ENCODE measurements around the gene PDHX.
A peak's percentile ranks its signal among the peaks of the same experiment; 100 is the strongest.

Gene PDHX

DNA sequence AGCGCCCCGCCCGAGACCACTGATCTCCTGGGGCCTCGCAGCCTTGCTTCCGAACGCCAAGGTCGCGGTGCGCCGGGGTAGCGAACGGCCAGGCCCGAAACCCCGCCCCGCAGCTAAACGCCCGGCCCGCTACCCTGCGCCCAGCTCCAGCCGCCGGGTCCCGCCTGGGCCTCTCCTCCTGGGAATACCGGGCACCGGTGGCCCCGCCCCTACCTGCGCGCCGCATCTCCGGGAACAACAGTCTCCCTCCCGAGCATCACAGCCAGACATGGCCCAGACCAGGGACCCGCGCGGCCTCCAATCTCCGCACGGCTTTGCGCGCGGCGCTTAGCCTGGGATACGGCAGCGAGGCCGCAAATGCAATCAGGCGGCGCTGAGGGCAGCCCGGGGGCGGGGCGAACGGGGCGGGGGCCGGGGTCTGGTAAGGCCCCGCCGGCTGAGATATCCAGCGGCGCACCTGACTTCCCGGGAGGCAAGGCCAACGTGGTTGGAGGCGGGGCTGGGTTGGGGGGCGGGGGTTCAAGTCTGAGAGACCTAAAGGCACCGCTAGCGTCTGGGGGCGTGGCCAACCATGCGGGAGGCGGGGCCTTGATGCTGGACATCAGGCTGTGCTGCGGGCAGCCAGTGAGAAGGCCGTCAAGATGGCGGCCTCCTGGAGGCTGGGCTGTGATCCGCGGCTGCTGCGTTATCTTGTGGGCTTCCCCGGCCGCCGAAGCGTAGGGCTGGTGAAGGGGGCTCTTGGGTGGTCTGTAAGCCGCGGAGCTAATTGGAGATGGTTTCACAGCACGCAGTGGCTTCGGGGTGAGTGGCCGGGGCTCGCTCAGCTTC lies at the start of gene PDHX, which contains the start of gene APIP:
PDHX (plus strand) TSS at position 604 of the 828 bp plus-strand sequence; CDS start at position 642, 38 bp downstream.
APIP (minus strand) TSS at position 365 of the 828 bp plus-strand sequence; CDS start at position 270, 95 bp downstream.
- peaks cover 19% of the 10 kb centered on the region for H3K4me1 ChIP-seq (ENCODE audit: low read length)
- TF ChIP-seq EZH2phosphoT487 (IDR thresholded peaks at IDR 0.05; ENCODE audit: low read length) (no peak), EZH2 (optimal IDR thresholded peaks at IDR 0.05; ENCODE audit: low read depth, low read length) (no peak)
- TF ChIP-seq, protein P1, sequence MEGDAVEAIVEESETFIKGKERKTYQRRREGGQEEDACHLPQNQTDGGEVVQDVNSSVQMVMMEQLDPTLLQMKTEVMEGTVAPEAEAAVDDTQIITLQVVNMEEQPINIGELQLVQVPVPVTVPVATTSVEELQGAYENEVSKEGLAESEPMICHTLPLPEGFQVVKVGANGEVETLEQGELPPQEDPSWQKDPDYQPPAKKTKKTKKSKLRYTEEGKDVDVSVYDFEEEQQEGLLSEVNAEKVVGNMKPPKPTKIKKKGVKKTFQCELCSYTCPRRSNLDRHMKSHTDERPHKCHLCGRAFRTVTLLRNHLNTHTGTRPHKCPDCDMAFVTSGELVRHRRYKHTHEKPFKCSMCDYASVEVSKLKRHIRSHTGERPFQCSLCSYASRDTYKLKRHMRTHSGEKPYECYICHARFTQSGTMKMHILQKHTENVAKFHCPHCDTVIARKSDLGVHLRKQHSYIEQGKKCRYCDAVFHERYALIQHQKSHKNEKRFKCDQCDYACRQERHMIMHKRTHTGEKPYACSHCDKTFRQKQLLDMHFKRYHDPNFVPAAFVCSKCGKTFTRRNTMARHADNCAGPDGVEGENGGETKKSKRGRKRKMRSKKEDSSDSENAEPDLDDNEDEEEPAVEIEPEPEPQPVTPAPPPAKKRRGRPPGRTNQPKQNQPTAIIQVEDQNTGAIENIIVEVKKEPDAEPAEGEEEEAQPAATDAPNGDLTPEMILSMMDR (IDR thresholded peaks at IDR 0.05; ENCODE audit: low read length) = no peak
- H4K20me1 ChIP-seq (ENCODE audit: insufficient read depth, low read length) = no peaks in the 10 kb centered on the region

DNA sequence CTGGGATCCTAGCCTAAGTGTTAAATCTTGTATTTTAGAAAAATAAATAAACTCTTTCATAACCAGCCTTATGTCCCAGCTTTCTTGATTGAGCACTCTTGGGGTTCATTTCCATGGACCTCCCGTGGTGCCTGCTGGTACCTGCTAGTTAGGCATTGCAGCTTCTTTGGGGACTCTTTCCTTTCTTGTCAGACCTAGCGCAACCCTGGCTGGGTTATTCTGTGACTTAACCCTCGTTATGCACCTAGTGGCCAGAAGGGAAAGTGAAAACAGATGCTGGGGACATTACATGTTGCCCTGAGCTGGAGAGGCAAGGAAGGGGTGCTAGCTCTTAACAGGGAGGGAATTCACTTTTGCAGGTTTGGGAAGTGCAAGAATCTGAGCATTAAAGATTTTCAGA lies 47.0 kb upstream of the PDHX start:
- DNase-seq = no peak
- H3K4me1 ChIP-seq (ENCODE audit: low read length) = no peaks in the 10 kb centered on the region
- no peak for TF ChIP-seq EZH2phosphoT487 (IDR thresholded peaks at IDR 0.05; ENCODE audit: low read length)
- TF ChIP-seq, protein P1 (IDR thresholded peaks at IDR 0.05; ENCODE audit: low read length) = peak; percentile 30

More for the DNA sequence above, at the start of gene PDHX, which contains the start of gene APIP:
- Histone ChIP-seq H3K27me3 (replicated peaks; ENCODE audit: insufficient read depth, low read length) (no peaks in the 10 kb centered on the region), H3K4me2 (ENCODE audit: low read depth, low read length) (peak within 1 kb of the TSS; percentile 91), H3K4me3 (ENCODE audit: low read length) (peak within 1 kb of the TSS; percentile 80), H2AFZ (ENCODE audit: low read length) (peak within 1 kb of the TSS; percentile 79), H3K9ac (ENCODE audit: low read length) (peak within 1 kb of the TSS; percentile 88), H3K27ac (ENCODE audit: low read length) (peak within 1 kb of the TSS; percentile 80; the same call in 1 of the 2 replicates), H3K9me2 (replicated peaks; ENCODE audit: insufficient read depth, low read length) (no peaks in the 10 kb centered on the region), H3F3A (ENCODE audit: insufficient read depth, low read length) (peaks cover 6% of the 10 kb centered on the region), H3K9me3 (replicated peaks; ENCODE audit: insufficient read depth, low read length) (no peaks in the 10 kb centered on the region), H3K36me3 (replicated peaks; ENCODE audit: insufficient read depth, low read length) (no peaks in the 10 kb centered on the region), H3K79me2 (ENCODE audit: low read length) (peaks cover 66% of the 10 kb centered on the region)
- DNase-seq = peak; percentile 100

DNA sequence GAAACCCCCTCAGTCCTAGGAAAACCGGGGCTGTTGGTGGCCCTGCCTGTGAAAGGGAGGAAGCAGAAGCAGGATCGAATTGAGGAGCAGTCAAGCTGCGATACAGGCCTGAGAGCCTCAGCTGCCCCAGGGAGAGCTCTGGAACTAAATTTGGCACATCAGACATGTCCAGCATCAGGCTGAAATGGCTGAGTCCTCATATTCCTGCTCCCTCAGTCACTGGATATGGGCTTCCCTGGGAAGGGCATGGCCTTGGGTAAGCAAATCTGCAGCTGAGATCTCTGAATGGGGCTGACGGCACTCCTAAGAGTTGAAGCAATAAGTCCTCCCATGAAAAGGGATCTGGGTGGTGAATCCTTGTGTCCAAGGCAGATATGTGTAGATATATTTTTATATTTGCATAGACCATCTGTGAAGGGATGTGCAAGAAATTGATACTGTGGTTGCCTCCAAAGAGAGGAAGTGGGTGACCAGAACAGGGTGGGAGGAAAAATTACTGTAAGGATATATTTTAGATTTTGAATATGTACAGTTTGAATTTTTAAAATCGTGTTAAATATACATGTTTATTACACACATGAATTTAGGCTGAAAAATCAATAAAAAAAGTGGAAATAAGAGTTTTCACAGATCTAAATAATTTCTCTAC lies 45.7 kb upstream of the PDHX start:
- no peak overlapping the region for H3K4me3 ChIP-seq (ENCODE audit: low read length)
- H2AFZ ChIP-seq (ENCODE audit: low read length) = no peak overlapping the region
- H3F3A ChIP-seq (ENCODE audit: insufficient read depth, low read length) = no peaks in the 10 kb centered on the region
- H3K27me3 ChIP-seq (replicated peaks; ENCODE audit: insufficient read depth, low read length) = no peaks in the 10 kb centered on the region
- no peak overlapping the region for H3K27ac ChIP-seq (ENCODE audit: low read length)
- H3K9me2 ChIP-seq (replicated peaks; ENCODE audit: insufficient read depth, low read length) = no peaks in the 10 kb centered on the region
- H3K79me2 ChIP-seq (ENCODE audit: low read length) = no peaks in the 10 kb centered on the region
- no peaks in the 10 kb centered on the region for H4K20me1 ChIP-seq (ENCODE audit: insufficient read depth, low read length)
- TF ChIP-seq, protein P1 (IDR thresholded peaks at IDR 0.05; ENCODE audit: low read length) = no peak
- no peak for TF ChIP-seq EZH2 (optimal IDR thresholded peaks at IDR 0.05; ENCODE audit: low read depth, low read length)
- no peak for TF ChIP-seq EZH2phosphoT487 (IDR thresholded peaks at IDR 0.05; ENCODE audit: low read length)
- H3K9me3 ChIP-seq (replicated peaks; ENCODE audit: insufficient read depth, low read length) = no peaks in the 10 kb centered on the region
- no peak overlapping the region for H3K9ac ChIP-seq (ENCODE audit: low read length)
- no peaks in the 10 kb centered on the region for H3K4me1 ChIP-seq (ENCODE audit: low read length)
- H3K4me2 ChIP-seq (ENCODE audit: low read depth, low read length) = no peak overlapping the region
- no peak for DNase-seq
- H3K36me3 ChIP-seq (replicated peaks; ENCODE audit: insufficient read depth, low read length) = no peaks in the 10 kb centered on the region

More for the DNA sequence above, 47.0 kb upstream of the PDHX start:
- Histone ChIP-seq H3K79me2 (ENCODE audit: low read length) (no peaks in the 10 kb centered on the region), H2AFZ (ENCODE audit: low read length) (no peak overlapping the region), H3K27me3 (replicated peaks; ENCODE audit: insufficient read depth, low read length) (no peaks in the 10 kb centered on the region), H3K9ac (ENCODE audit: low read length) (no peak overlapping the region), H3K9me3 (replicated peaks; ENCODE audit: insufficient read depth, low read length) (no peaks in the 10 kb centered on the region), H4K20me1 (ENCODE audit: insufficient read depth, low read length) (no peaks in the 10 kb centered on the region), H3K9me2 (replicated peaks; ENCODE audit: insufficient read depth, low read length) (no peaks in the 10 kb centered on the region), H3F3A (ENCODE audit: insufficient read depth, low read length) (no peaks in the 10 kb centered on the region), H3K36me3 (replicated peaks; ENCODE audit: insufficient read depth, low read length) (no peaks in the 10 kb centered on the region), H3K27ac (ENCODE audit: low read length) (no peak overlapping the region), H3K4me3 (ENCODE audit: low read length) (no peak overlapping the region), H3K4me2 (ENCODE audit: low read depth, low read length) (no peak overlapping the region)
